A673 (cell line): ENCODE results near the gene OR2A5. TPM values are rescaled to one million over a fixed set of nuclear protein-coding genes. Genes with fewer than 3 reads are reported as not detected.

Source experiments
- BruUV-seq: library from RNA; stranded (reverse); fragments of 400-500 nt; replicated peaks from 2 replicates; lab custom pipeline; 2021; lab: Mats Ljungman, UMichigan
- CTCF ChIA-PET: fragments of 300-600 bp; sonication (Branson Sonifier 250); formaldehyde crosslinking; loops from one replicate; lab custom pipeline; 2022; ENCODE audit warnings: antibody characterized with exemption; lab: Charles Lee
- POLR2A ChIA-PET: fragments of 300-600 bp; sonication (Branson Sonifier 250); formaldehyde crosslinking; loops from one replicate; lab custom pipeline; 2022; ENCODE audit warnings: antibody characterized with exemption; ENCODE audit not compliant: low non-redundant PET; lab: Charles Lee
- DNase-seq: peaks from one replicate; pipeline ENCODE4 v3.0.0-alpha.2; 2015; ENCODE audit warnings: low spot score
- H3K27ac ChIP-seq: fragments of 200-600 bp; sonication (generic); 2 replicates; pipeline ENCODE4 v1.5.1; 2016; ENCODE audit warnings: mixed run types, low read depth, mild to moderate bottlenecking, mixed read lengths, antibody characterized with exemption, low read length; ENCODE audit not compliant: poor library complexity, severe bottlenecking
- H3K27me3 ChIP-seq: fragments of 200-600 bp; sonication (generic); replicated peaks from 2 replicates; pipeline ENCODE4 v1.6.1; 2017; ENCODE audit warnings: mixed run types, low read depth, mild to moderate bottlenecking, mixed read lengths, antibody characterized with exemption, low read length; ENCODE audit not compliant: insufficient read depth, poor library complexity
- H3K36me3 ChIP-seq: fragments of 200-600 bp; sonication (generic); 2 replicates; pipeline ENCODE4 v1.6.1; 2016; ENCODE audit warnings: mixed run types, mild to moderate bottlenecking, mixed read lengths, antibody characterized with exemption, low read length; ENCODE audit not compliant: insufficient read depth, poor library complexity, severe bottlenecking
- H3K4me1 ChIP-seq: fragments of 200-600 bp; sonication (generic); 2 replicates; pipeline ENCODE4 v1.6.1; 2017; ENCODE audit warnings: mixed run types, mild to moderate bottlenecking, mixed read lengths, antibody characterized with exemption, low read length; ENCODE audit not compliant: insufficient read depth, poor library complexity, severe bottlenecking
- H3K4me3 ChIP-seq: fragments of 200-600 bp; sonication (generic); 2 replicates; pipeline ENCODE4 v1.5.1; 2016; ENCODE audit warnings: low read depth, mixed run types, mild to moderate bottlenecking, mixed read lengths, low read length; ENCODE audit not compliant: poor library complexity, severe bottlenecking
- H3K9me3 ChIP-seq: fragments of 200-600 bp; sonication (generic); 2 replicates; pipeline ENCODE4 v1.6.1; 2016; ENCODE audit warnings: mixed run types, low read depth, mild to moderate bottlenecking, mixed read lengths, antibody characterized with exemption, low read length; ENCODE audit not compliant: poor library complexity, severe bottlenecking
- CTCF ChIP-seq: fragments of 300-800, 200-600 bp; sonication (generic); conservative IDR thresholded peaks from 2 replicates; pipeline ENCODE4 v1.5.1; 2017; ENCODE audit warnings: low read depth, mild to moderate bottlenecking, antibody characterized with exemption, low read length, moderate library complexity, mixed read lengths
- EZH2 ChIP-seq: fragments of 200-600 bp; sonication (generic); IDR thresholded peaks from 2 replicates; pipeline ENCODE4 v1.6.1; 2017; ENCODE audit warnings: borderline replicate concordance, low read depth, mild to moderate bottlenecking, mixed read lengths, antibody characterized with exemption, low read length; ENCODE audit not compliant: poor library complexity, severe bottlenecking
- intact Hi-C: fragments of 100-400 bp; cut with micrococcal nuclease; formaldehyde crosslinking; loops from one replicate; pipeline ENCODE4 v1.10.0; 2022; ENCODE audit not compliant: unreplicated experiment
- total RNA-seq: library from RNA; stranded (reverse); gene quantifications from 2 replicates; pipeline ENCODE4 v1.2.3, GENCODE V29; 2021

Gene OR2A5
- total RNA-seq, 1 experiment from 2014 or later = not detected

GRCh38 chr7:144057954-144058353, 9.2 kb downstream of the OR2A5 start:
- TF ChIP-seq CTCF (no peak), EZH2 (no peak)
- Histone ChIP-seq H3K4me1 (no peaks in the 10 kb centered on the region), H3K36me3 (no peaks in the 10 kb centered on the region), H3K9me3 (no peaks in the 10 kb centered on the region), H3K27me3 (no peaks in the 10 kb centered on the region), H3K27ac (no peak overlapping the region), H3K4me3 (no peak overlapping the region)
- intact Hi-C loops = no loop called here
- ChIA-PET CTCF (no interaction called here), POLR2A (no interaction called here)
- no peak for DNase-seq
- no TSS peak for BruUV-seq

- H3K27me3 ChIP-seq = peaks cover 3% of the 10 kb centered on the region
- no peaks in the 10 kb centered on the region for H3K4me1 ChIP-seq
- no TSS peak for BruUV-seq
- no peak overlapping the region for H3K4me3 ChIP-seq
- no peak for DNase-seq
- no peaks in the 10 kb centered on the region for H3K36me3 ChIP-seq
- no peaks in the 10 kb centered on the region for H3K9me3 ChIP-seq
- ChIA-PET POLR2A (no interaction called here), CTCF (no interaction called here)
- intact Hi-C loops = no loop called here
- TF ChIP-seq CTCF (peak; percentile 63), EZH2 (no peak)
- H3K27ac ChIP-seq = no peak overlapping the region
Measured at GRCh38 chr7:144063710-144064109, 15.0 kb downstream of the OR2A5 start.

- H3K4me3 ChIP-seq = no peak within 1 kb of the TSS
- POLR2A ChIA-PET = no interaction called here
- no TSS peak for BruUV-seq
- H3K4me1 ChIP-seq = no peaks in the 10 kb centered on the region
- peaks cover 15% of the 10 kb centered on the region for H3K27me3 ChIP-seq
- DNase-seq = no peak
- no peaks in the 10 kb centered on the region for H3K9me3 ChIP-seq
- TF ChIP-seq CTCF (no peak), EZH2 (no peak)
- CTCF ChIA-PET = no interaction called here
- H3K27ac ChIP-seq = no peak within 1 kb of the TSS
- no peaks in the 10 kb centered on the region for H3K36me3 ChIP-seq
- intact Hi-C loops = no loop called here
Measured at GRCh38 chr7:144069511-144069910, 20.8 kb downstream of the OR2A5 start, which contains the start of gene OR2A25. OR2A25 (plus strand) TSS chr7:144069811; CDS start chr7:144074220, 4,409 bp downstream.
